ENCODE results near the gene EI24.

EI24 gene

GRCh38 chr11:125568970-125569914, at the start of gene EI24:
EI24 (plus strand) TSS chr11:125569477; CDS start chr11:125572528, 3,051 bp downstream.
- Histone ChIP-seq H3K36me3 (replicated peaks; ENCODE audit: low read depth, low read length) (peaks cover 16% of the 10 kb centered on the region), H3K27ac (ENCODE audit: low read length) (peak within 1 kb of the TSS; percentile 71), H3K27me3 (ENCODE audit: low read depth, low read length) (no peaks in the 10 kb centered on the region), H3K4me3 (ENCODE audit: low read length) (peak within 1 kb of the TSS; percentile 99), H3K79me2 (ENCODE audit: low read length) (peaks cover 38% of the 10 kb centered on the region), H4K20me1 (ENCODE audit: insufficient read depth, low read length) (peaks cover 11% of the 10 kb centered on the region), H3K9me3 (ENCODE audit: insufficient read depth, low read length) (no peaks in the 10 kb centered on the region), H3K9ac (ENCODE audit: low read length) (peak within 1 kb of the TSS; percentile 98), H3K4me2 (ENCODE audit: low read length) (peak within 1 kb of the TSS; percentile 92), H3K4me1 (ENCODE audit: low read length) (peaks cover 20% of the 10 kb centered on the region), H2AFZ (ENCODE audit: low read depth, low read length) (peak within 1 kb of the TSS; percentile 74)
- TF ChIP-seq CTCF (IDR thresholded peaks at IDR 0.05; ENCODE audit: low read depth, low read length) (peak; percentile 47), EZH2phosphoT487 (IDR thresholded peaks at IDR 0.05; ENCODE audit: low read depth) (no peak)

GRCh38 chr11:125519860-125520834, 49.1 kb upstream of the EI24 start:
- H3K9ac ChIP-seq (ENCODE audit: low read length): no peak overlapping the region
- no peaks in the 10 kb centered on the region for H4K20me1 ChIP-seq (ENCODE audit: insufficient read depth, low read length)
- no peak overlapping the region for H3K27ac ChIP-seq (ENCODE audit: low read length)
- H3K27me3 ChIP-seq (ENCODE audit: low read depth, low read length): no peaks in the 10 kb centered on the region
- H3K4me3 ChIP-seq (ENCODE audit: low read length): no peak overlapping the region
- no peaks in the 10 kb centered on the region for H3K36me3 ChIP-seq (replicated peaks; ENCODE audit: low read depth, low read length)
- no peak overlapping the region for H2AFZ ChIP-seq (ENCODE audit: low read depth, low read length)
- H3K4me2 ChIP-seq (ENCODE audit: low read length): no peak overlapping the region
- no peak for TF ChIP-seq EZH2phosphoT487 (IDR thresholded peaks at IDR 0.05; ENCODE audit: low read depth)
- TF ChIP-seq CTCF (IDR thresholded peaks at IDR 0.05; ENCODE audit: low read depth, low read length): no peak
- H3K4me1 ChIP-seq (ENCODE audit: low read length): peaks cover 14% of the 10 kb centered on the region
- peaks cover 12% of the 10 kb centered on the region; the same call in 1 of the 2 replicates for H3K9me3 ChIP-seq (ENCODE audit: insufficient read depth, low read length)
- no peaks in the 10 kb centered on the region for H3K79me2 ChIP-seq (ENCODE audit: low read length)

GRCh38 chr11:125525303-125525702, 44.0 kb upstream of the EI24 start:
- Histone ChIP-seq H2AFZ (ENCODE audit: low read depth, low read length) (no peak overlapping the region), H4K20me1 (ENCODE audit: insufficient read depth, low read length) (no peaks in the 10 kb centered on the region), H3K79me2 (ENCODE audit: low read length) (no peaks in the 10 kb centered on the region), H3K27ac (ENCODE audit: low read length) (no peak overlapping the region), H3K4me1 (ENCODE audit: low read length) (no peaks in the 10 kb centered on the region), H3K27me3 (ENCODE audit: low read depth, low read length) (no peaks in the 10 kb centered on the region), H3K9me3 (ENCODE audit: insufficient read depth, low read length) (no peaks in the 10 kb centered on the region), H3K4me2 (ENCODE audit: low read length) (no peak overlapping the region), H3K9ac (ENCODE audit: low read length) (no peak overlapping the region), H3K4me3 (ENCODE audit: low read length) (no peak overlapping the region), H3K36me3 (replicated peaks; ENCODE audit: low read depth, low read length) (no peaks in the 10 kb centered on the region)
- TF ChIP-seq EZH2phosphoT487 (IDR thresholded peaks at IDR 0.05; ENCODE audit: low read depth) (no peak), CTCF (IDR thresholded peaks at IDR 0.05; ENCODE audit: low read depth, low read length) (no peak)
